Measurements from ENCODE around the gene REV3L.
"Not testable (repeated sequence)": the region's sequence is repeated elsewhere in the genome, so short reads cannot be mapped to it uniquely, and the experiment has no call there.

REV3L gene

DNA sequence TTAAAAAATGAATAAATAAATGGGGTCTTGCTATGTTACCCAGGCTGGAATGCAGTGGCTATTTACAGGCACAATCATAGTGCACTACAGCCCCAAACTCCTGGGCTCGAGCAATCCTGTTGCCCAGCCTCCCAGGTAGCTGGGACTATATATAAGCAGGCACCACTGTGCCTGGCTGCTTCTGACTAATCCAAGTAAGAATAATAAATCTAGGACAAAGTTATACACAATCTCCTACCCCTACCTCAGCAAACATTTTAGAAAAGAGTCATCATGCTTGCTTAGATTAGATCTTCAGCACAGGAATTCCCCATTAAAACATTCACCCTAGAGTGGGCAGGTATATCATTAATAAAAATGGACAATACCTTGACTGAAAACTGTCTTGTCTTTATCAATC, 124.6 kb downstream of the REV3L start:
- DNase-seq = no peak

DNA sequence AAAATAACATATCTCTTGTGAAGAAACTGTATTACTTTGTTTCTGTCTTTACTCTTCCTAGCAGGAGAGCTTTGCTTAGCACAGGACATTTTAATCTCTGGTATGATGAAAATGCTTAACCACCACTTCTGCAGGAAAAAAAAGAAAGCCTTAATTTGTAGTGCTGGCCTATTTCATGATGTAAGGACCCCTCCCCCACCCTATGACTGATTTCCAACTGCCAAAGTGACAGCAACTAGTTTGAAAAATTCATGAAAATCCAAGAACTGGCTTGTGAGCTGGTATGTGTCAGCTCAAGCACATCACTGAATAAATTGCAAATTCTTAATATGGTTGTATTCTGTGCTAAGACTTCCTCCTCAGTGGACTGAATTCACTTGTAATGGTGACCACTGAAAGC, 125.3 kb downstream of the REV3L start:
- no peak for DNase-seq

- no peak for DNase-seq
These were observed 126.5 kb downstream of the REV3L start for GRCh38 chr6:111356551-111356950.

- no peak for DNase-seq
These were observed 128.1 kb downstream of the REV3L start for GRCh38 chr6:111354758-111355555.

GRCh38 chr6:111353912-111354462, 129.0 kb downstream of the REV3L start:
- DNase-seq = no peak

GRCh38 chr6:111347589-111347988, 135.4 kb downstream of the REV3L start:
- DNase-seq = no peak

GRCh38 chr6:111342913-111343312, 140.1 kb downstream of the REV3L start:
- DNase-seq = no peak

DNA sequence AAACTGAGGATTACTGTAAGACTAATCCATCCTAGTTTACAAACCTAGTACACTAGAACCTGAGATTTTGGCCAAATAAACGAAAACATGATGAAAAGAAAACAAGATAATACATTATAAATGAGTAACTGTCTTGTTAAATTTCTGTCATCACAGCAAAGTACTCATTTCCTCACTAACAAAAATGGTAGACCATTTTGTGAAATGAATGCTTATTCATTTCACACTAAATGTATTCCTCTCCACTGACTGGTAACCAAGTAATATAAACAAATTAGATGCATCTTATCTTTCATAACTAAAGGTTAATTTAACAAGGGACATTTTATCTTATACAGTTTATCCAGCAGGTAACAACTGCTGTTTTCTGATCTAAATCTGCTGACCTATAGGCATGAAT, 143.7 kb downstream of the REV3L start:
- no peak for DNase-seq

DNA sequence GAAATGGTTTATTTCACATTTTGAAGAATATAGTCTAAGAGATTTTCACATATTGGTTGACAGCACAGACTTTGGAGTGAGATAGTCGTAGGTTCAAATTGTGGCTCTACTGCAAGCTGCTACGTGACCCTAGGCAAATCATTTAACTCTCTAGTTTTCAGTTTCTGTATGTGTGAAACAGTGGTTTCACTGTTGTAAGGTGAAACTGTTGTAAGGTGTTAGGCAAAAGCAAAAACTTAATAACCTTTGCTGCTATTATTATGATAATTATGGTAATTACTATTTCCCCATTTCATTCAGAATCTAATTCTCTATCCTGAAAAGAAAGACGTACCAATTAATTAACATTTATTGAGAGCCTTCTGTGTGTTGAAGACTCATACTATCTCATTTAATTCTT, 144.2 kb downstream of the REV3L start:
- DNase-seq = no peak

- no peak for DNase-seq
These were observed 145.2 kb downstream of the REV3L start for GRCh38 chr6:111337829-111338236.

- no peak for DNase-seq
These were observed 153.0 kb downstream of the REV3L start for GRCh38 chr6:111329882-111330633.

GRCh38 chr6:111326563-111326962, 156.5 kb downstream of the REV3L start:
- no peak for DNase-seq

DNA sequence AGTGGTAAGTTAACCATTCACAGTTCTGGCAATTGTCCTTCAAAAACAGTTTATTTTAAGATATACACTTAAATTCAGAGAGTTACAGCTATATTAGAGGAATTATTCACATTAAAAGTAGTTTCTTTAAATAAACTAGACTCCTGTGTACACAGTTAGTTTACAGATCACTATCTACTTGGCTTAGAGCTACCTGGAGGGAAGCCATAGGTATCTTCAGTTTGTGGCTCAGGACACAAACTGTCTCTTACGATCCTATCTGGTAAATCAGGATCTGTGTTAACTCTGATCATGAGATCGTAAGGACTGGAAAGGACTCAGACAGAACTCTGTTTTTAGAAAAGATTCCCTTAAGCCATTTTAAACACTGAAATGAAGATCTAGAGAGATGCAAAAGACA, 160.9 kb downstream of the REV3L start:
- DNase-seq = no peak

DNA sequence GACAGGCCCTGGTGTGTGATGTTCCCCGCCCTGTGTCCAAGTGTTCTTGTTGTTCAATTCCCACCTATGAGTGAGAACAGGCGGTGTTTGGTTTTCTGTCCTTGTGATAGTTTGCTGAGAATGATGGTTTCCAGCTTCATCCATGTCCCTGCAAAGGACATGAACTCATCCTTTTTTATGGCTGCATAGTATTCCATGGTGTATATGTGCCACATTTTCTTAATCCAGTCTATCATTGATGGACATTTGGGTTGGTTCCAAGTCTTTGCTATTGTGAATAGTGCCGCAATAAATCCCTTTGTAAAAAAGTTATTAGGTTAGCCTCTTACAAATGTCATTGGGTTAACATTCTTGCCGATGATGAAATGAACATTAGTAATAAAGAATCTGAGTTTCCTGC, 175.1 kb downstream of the REV3L start:
- not testable (repeated sequence) for DNase-seq

GRCh38 chr6:111307275-111307858, 175.7 kb downstream of the REV3L start:
- no peak for DNase-seq

- DNase-seq = no peak
These were observed 176.7 kb downstream of the REV3L start for GRCh38 chr6:111306104-111306888.

GRCh38 chr6:111301946-111302345, 181.1 kb downstream of the REV3L start:
- no peak for DNase-seq

DNA sequence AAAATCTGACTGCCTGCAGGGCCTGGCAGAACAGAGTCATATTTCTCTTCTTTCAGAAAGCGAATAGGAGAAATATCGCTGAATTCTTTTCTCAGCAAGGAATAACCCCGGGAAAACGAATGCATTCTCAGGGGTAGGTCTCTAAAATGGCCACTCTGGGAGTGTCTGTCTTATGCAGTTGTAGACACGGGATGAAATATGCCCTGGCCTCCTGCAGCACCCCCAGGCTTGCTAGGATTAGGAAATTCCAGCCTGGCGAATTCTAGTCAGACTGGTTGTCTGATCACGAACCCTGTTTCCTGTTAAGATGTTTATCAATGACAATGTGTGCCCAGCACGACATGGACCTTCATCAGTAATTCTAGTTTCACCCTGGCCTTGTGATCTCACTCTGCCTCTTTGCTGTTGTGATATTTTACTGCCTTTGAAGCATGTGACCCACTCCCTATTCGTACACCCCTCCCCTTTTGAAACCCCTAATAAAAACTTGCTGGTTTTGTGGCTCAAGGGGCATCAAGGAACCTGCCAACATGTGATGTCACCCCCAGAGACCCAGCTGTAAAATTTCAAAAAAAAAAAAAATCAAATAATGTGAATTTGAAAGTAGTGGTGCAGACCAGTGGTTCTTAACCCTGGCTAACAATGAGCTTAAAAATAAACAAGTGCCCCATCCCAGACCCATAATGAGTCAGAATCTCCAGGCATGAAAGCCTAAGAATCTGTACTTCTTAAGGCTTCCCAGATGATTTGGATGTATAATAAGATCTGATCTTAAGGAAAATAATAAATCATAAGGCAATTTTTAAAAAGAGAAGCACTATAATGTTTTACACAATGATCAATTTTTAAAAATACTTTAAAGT, 181.8 kb downstream of the REV3L start:
- not testable (repeated sequence) for DNase-seq

DNA sequence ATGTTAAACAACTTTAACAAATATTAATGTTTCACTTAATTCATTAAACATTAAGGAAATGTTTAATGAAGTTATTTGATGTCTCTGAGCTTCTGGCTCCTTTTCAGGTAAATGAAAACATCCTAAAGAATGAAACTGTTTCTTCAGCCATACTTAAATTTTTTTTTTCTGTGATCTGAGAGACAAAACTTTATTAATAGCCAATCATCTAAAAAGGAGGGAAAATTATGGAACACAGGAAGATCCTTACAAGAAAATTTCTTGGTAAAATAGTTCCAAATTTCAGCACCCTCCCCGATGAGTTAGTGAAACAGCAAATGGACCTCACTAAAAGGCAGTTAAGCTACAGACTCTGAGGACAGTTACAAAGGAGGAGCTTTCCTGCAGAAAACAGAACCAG, 185.2 kb downstream of the REV3L start:
- no peak for DNase-seq

GRCh38 chr6:111294374-111294967, 188.5 kb downstream of the REV3L start:
- no peak for DNase-seq
